GM18907 (cell line): ENCODE data around the gene HPS5.

Experiments used
- ATAC-seq: cut with Tn5 transposase; IDR thresholded peaks from one replicate; pipeline ENCODE4 v1.9.1; 2021; ENCODE audit warnings: mild to moderate bottlenecking, moderate library complexity; ENCODE audit not compliant: unreplicated experiment

HPS5 gene

DNA sequence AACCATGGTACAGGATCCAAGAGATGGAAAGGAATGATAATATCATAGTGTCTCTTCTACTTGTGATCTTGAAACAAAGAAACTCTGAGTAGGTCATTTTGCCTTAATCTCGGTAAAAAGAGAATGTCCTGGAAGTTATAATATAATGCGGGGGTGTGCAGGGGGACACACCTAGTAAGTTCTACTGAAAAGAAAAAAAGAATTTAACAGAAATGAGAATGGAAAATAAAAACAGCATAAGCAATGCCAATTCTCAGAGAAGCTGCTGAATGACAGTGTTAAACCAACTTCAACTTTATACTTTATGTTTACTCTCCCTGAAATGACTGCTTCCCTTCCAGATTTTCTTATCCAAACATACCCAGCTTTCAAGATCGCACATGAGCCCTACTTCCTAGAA is 2.0 kb downstream of the HPS5 start:
- ATAC-seq: no peak

- ATAC-seq: no peak
Measured at GRCh38 chr11:18317551-18317950, 4.4 kb downstream of the HPS5 start.

- ATAC-seq: no peak
Measured at GRCh38 chr11:18315893-18316292, 6.0 kb downstream of the HPS5 start.

DNA sequence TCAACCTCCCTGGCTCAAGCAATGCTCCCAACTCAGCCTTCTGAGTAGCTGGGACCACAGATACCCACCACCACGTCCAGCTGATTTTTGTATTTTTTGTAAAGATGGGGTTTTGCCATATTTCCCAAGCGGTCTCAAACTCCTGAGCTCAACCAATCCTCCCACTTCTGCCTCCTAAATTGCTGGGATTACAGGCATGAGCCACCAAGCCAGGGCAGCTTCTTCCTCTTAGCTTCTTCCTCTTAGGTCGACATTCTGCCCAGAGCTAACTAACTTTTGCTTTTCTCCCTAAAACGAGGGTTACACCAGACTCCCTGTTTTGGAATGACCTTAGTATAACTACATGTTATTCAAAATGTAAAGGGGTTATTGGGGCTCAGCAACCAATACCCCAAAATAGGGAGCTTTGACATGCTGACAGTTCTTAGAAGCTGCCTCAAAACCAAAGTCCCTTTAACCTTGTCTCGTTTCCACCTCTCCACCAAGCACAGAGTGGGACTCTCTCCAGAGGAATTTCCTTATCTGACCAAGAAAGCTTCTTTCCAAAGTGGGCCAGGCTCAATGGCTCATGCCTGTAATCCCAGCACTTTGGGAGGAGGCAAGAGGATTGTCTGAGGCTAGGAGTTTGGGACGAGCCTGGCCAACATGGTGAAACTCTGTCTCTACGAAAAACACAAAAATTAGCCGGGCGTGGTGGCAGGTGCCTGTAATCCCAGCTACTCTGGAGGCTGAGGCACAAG is 7.0 kb downstream of the HPS5 start:
- ATAC-seq: no peak

- no peak for ATAC-seq
Measured at GRCh38 chr11:18313965-18314763, 7.8 kb downstream of the HPS5 start.

GRCh38 chr11:18312663-18313420 is 9.1 kb downstream of the HPS5 start:
- ATAC-seq: no peak

DNA sequence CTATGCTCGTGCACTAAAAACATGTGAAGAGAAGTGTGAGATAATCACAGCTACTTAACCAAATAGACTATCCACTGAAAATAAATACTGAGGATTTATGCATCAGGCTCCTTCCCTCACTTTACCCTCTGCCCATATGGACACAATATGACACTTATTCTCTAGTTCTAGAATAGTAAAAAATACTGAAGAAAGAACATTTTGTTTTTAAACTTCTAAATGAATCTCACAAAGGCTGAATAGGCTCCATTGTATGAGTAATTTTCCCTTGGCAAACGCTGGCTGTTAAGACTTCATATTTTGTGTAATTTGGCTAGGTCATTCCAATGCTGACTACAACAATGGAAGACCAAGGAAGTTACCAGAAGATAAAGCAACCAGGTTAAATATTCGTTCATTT is 9.9 kb downstream of the HPS5 start:
- no peak for ATAC-seq

GRCh38 chr11:18310800-18311340 is 11.1 kb downstream of the HPS5 start:
- peak; percentile 57 for ATAC-seq

DNA sequence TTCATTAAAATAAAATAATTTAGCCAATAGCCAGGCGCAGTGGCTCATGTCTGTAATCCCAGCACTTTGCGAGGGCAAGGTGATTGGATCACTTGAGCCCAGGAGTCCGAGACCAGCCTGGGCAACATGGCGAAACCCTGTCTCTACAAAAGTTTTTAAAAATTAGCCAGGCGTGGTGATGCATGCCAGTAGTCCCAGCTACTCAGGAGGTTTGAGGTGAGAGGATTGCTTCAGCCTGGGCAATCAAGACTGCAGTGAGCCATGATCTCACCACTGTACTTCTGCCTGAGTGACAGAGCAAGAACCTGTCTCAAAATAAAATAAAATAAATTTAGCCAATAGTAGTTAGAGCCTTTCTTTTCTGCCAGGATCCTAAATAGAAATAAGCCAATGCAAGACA is 12.2 kb downstream of the HPS5 start:
- ATAC-seq: no peak

DNA sequence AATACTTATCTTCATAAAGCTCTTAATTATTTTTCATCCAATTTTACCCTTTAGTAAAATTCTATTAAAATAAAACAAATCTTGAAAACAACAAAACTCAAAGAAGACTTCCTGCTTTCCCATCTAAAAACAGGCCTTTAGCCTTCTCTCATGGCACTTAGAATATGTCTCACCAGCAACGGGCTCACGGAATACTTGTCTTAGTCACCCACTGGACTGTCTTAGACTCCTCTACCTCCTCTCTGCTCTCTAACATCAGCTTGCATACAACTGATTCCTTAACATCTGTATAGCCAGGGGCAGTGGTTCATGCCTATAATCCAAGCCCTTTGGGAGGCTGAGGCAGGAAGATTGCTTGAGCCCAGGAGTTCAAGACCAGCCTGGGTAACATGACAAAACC is 13.7 kb downstream of the HPS5 start:
- no peak for ATAC-seq

GRCh38 chr11:18307461-18308139 is 14.3 kb downstream of the HPS5 start:
- no peak for ATAC-seq

- ATAC-seq: no peak
Measured at GRCh38 chr11:18304745-18305144, 17.2 kb downstream of the HPS5 start.

DNA sequence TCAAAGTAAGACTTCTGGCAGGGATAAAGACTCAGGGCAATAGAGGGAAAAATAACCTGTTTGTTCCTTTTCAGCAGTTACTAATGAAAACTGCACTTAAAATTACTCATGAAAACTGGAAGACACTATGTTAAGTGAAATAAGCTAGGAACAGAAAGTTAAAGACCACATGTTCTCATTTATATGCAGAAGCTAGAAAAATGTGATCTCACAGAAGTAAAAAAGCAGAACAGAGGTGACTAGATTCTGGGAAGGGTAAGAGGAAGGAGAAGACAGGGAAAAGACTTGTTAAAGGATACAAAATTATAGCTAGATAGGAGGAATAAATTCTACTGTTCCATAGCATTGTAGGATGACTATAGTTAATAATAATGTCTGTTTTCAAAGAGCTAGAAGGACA is 22.2 kb downstream of the HPS5 start:
- no peak for ATAC-seq

DNA sequence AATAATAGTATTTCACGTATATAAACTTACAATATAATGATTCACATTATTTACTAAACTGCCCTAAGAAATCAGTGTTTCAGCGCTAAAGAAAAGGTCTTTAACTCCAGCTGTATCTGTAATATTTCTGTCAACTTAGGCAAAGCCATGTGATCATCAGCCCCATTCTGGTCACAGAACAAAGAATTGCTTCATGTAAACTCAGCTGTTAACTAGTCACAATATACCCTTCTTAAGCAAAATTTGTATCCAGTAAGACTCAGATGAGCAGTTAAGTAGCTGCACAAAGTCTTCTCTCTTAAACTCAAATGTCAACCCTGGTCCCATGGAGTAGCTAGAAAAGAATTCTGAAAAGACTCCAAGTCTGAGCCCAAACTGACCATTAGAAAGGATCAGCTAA is 26.6 kb downstream of the HPS5 start:
- ATAC-seq: no peak

- ATAC-seq: no peak
Measured at GRCh38 chr11:18294862-18295261, 27.1 kb downstream of the HPS5 start.

- ATAC-seq: no peak
Measured at GRCh38 chr11:18288911-18289310, 33.0 kb downstream of the HPS5 start.

DNA sequence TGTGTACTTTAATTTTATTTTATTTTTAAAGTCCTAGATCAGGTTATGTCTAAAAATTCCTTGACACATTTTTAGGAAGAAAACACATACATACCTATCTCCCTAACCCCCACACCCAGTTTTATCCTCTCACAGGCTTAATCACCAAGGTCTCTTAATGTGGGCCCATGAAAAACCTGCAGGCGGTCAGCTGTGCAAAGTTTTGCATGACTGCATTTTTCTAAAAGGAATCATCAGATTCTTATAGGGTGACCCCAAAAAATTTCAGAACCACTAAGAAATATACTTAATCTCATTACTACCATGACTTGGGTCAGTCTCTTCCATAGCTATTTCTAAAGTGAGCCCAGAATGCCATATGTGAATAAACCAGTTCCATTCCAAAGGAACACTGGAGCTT is 36.1 kb downstream of the HPS5 start:
- ATAC-seq: no peak

- ATAC-seq: no peak
Measured at GRCh38 chr11:18282626-18283025, 39.3 kb downstream of the HPS5 start.

GRCh38 chr11:18280438-18281045 is 41.4 kb downstream of the HPS5 start:
- peak; percentile 85 for ATAC-seq

DNA sequence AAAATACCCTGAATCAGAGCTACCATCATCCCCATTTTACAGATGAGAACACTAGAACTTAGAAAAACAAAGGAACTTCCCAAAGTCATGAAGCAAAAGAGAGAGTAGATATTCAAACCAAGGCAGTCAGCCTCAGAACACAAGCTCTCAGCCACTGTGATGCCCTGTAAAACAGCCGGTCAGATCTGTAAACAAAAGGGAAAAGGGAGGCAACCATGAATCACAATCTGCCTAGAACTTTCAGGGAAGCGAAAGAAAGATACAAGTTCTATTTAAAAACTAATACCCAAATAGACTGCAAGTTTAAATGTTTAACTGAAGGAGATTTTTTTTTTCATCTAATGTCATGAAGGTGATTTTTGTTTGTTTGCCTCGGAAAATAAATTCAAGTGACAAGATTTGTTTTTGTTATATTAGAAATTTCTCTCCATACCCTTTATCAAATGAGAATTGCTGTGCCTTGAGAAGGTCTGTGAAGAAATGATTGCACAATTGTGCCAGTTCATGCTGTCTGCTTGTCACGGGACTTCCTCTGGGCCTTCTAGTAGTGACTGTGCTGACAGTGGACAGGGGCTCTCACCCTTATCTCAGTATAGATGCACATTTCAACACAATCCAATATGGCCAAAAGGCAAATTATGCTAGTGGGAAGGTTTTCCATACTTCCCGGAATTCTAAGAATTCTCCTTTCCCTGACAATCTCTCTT is 44.2 kb downstream of the HPS5 start:
- ATAC-seq: no peak
